Lower leg skin (tissue), 3 donors: ENCODE results near the gene ARAP3.

Source experiments
- POLR2A ChIP-seq, 2 donors: fragments of 450-650 bp; IDR thresholded peaks; one replicate each; pipeline ENCODE4 v1.6.1; 2016 to 2017; ENCODE audit warnings: antibody characterized with exemption in 2 of 2, mild to moderate bottlenecking in 1 of 2, moderate library complexity in 1 of 2
- TF ChIP-seq, protein P1 (sequence below), 3 donors: fragments of 450-650 bp; IDR thresholded peaks; one replicate each; pipeline ENCODE4 v1.5.1; 2016; ENCODE audit warnings: antibody characterized with exemption in 3 of 3, mild to moderate bottlenecking in 3 of 3, moderate library complexity in 2 of 3

DNA sequence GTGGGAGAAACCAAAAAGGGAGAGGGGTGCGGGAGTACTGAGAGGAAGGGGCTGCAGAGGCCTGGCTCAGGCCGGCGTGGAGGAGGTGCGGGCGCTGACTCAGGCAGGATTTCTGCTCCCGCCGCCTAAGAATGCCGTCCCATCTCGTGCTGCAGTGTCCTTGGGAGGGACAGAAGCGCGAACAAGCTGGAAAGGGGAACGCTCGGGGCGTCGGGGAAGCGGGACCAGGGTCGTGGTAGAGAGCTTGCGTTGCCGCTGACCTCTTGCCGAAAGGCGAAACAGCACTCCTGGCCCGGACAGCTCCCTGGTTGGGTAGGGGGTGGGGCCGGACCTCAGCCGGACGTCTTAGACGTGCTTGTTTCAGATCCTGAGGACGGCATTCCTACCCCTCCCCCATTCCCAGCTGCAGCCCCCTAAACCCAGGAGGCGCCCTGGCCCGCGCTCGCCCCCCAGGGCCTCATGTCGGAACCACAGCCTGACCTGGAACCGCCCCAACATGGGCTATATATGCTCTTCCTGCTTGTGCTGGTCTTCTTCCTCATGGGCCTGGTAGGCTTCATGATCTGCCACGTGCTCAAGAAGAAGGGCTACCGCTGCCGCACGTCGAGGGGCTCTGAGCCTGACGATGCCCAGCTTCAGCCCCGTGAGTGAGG, 44.1 kb downstream of the ARAP3 start:
- TF ChIP-seq, protein P1, sequence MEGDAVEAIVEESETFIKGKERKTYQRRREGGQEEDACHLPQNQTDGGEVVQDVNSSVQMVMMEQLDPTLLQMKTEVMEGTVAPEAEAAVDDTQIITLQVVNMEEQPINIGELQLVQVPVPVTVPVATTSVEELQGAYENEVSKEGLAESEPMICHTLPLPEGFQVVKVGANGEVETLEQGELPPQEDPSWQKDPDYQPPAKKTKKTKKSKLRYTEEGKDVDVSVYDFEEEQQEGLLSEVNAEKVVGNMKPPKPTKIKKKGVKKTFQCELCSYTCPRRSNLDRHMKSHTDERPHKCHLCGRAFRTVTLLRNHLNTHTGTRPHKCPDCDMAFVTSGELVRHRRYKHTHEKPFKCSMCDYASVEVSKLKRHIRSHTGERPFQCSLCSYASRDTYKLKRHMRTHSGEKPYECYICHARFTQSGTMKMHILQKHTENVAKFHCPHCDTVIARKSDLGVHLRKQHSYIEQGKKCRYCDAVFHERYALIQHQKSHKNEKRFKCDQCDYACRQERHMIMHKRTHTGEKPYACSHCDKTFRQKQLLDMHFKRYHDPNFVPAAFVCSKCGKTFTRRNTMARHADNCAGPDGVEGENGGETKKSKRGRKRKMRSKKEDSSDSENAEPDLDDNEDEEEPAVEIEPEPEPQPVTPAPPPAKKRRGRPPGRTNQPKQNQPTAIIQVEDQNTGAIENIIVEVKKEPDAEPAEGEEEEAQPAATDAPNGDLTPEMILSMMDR (IDR thresholded peaks at IDR 0.05): no peak
- TF ChIP-seq POLR2A (IDR thresholded peaks at IDR 0.05): no peak
